ENCODE data around the gene STPG4.
"Not testable (repeated sequence)": the region's sequence is repeated elsewhere in the genome, so short reads cannot be mapped to it uniquely, and the experiment has no call there.

The STPG4 gene

DNA sequence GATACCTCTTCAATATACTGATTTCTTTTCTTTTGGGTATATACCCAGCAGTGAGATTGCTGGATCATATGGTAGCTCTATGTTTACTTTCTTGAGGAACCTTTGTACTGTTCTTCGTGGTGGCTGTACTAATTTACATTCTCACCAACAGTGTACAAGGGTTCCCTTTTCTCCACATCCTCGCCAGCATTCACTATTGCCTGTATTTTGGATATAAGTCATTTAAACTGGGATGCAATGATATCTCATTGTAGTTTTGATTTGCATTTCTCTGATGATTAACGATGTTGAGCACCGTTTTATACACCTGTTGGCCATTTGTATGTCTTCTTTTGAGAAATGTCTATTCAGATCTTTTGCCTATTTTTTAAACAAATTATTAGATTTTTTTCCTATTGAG lies 30.4 kb downstream of the STPG4 start:
- DNase-seq = not testable (repeated sequence)

DNA sequence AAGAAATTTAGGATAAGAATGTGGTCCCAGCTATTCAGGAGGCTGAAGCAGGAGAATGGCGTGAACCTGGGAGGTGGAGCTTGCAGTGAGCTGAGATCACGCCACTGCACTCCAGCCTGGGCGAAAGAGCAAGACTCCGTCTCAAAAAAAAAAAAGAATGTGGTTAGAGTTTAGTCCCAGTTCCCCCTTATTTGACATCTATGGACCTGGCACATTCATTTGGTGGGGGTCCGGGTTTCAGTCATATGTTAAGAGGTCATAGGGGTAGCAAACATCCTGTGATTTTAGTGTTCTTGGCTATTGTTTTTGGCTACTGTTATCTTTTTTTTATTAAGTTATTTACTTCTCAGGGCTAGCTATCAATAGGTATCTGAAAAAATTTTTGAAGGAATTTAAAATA lies 34.7 kb downstream of the STPG4 start:
- DNase-seq = not testable (repeated sequence)

GRCh38 chr2:47119001-47119400 lies 36.1 kb downstream of the STPG4 start:
- DNase-seq = no peak

DNA sequence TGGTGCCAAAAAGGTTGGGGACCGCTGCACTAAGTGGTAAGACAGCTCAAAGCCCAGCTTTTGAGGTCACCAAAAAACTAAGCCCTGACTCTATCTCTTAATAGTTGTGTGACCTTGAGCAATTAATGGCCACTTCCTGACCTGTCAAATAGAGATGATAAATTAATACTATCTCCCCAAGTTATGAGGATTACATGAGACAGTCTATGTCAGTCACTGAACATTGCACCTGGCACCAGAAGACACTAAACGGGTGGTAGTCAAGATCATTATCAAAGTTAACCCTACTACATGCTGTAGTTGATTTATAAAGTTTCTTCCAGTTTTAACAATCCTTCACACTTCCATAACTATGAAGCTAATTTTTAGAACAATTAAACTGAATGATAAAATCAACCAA lies 36.5 kb downstream of the STPG4 start:
- DNase-seq = no peak

- DNase-seq = no peak
Measured at GRCh38 chr2:47112665-47113435, 42.3 kb downstream of the STPG4 start.

- DNase-seq = no peak
Measured at GRCh38 chr2:47109680-47110079, 45.4 kb downstream of the STPG4 start.

GRCh38 chr2:47109007-47109375 lies 46.1 kb downstream of the STPG4 start:
- DNase-seq = no peak

DNA sequence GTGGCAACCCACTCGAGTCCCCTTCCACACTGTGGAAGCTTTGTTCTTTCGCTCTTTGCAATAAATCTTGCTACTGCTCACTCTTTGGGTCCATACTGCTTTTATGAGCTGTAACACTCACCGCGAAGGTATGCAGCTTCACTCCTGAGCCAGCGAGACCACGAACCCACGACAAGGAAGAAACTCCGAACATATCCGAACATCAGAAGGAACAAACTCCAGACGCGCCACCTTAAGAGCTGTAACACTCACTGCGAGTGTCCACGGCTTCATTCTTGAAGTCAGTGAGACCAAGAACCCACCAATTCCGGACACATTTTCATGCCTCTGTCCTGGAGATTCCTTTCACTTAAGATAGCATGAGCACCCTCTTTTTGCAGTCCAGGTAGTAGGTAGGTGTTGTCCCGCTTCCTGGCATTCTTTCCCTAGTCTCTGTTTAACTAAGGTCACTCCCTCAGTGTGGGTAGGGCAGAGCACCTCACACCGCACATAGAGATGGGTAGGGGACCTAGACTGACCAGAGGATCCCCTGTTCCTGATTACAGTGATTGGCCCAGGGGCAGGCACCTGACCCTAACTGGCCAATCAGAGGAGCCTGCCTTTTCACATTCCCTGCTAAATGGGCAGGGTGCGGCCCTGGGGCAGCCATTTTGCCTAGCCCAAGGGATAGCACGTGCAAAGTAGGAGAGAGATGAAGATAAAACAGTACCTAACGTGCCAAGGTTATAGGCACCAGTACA lies 46.7 kb downstream of the STPG4 start:
- DNase-seq = not testable (repeated sequence)

- not testable (repeated sequence) for DNase-seq
Measured at GRCh38 chr2:47107201-47107600, 47.9 kb downstream of the STPG4 start.

DNA sequence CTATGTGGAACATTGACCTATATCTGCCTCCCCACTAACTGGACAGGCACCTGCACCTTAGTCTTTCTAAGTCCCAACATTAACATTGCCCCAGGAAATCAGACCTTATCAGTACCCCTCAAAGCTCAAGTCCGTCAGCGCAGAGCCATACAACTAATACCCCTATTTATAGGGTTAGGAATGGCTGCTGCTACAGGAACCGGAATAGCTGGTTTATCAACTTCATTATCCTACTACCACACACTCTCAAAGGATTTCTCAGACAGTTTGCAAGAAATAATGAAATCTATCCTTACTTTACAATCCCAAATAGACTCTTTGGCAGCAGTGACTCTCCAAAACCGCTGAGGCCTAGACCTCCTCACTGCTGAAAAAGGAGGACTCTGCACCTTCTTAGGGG lies 48.9 kb downstream of the STPG4 start:
- not testable (repeated sequence) for DNase-seq

DNA sequence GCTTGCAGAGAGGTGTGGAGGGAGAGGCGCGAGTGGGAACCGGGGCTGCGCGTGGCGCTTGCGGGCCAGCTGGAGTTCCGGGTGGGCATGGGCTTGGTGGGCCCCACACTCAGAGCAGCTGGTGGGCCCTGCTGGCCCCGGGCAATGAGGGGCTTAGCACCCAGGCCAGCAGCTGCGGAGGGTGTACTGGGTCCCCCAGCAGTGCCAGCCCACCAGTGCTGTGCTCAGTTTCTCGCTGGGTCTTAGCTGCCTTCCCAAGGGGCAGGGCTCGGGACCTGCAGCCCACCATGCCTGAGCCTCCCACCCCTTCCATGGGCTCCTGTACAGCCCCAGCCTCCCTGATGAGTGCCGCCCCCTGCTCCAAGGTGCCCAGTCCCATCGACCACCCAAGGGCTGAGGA lies 55.4 kb downstream of the STPG4 start:
- not testable (repeated sequence) for DNase-seq

GRCh38 chr2:47098953-47099352 lies 56.2 kb downstream of the STPG4 start:
- DNase-seq = no peak

- no peak for DNase-seq
Measured at GRCh38 chr2:47097563-47097962, 57.5 kb downstream of the STPG4 start.

- DNase-seq = no peak
Measured at GRCh38 chr2:47096451-47096850, 58.7 kb downstream of the STPG4 start.

- DNase-seq = no peak
Measured at GRCh38 chr2:47095349-47096020, 59.6 kb downstream of the STPG4 start.

- DNase-seq = no peak
Measured at GRCh38 chr2:47094511-47095142, 60.5 kb downstream of the STPG4 start.

DNA sequence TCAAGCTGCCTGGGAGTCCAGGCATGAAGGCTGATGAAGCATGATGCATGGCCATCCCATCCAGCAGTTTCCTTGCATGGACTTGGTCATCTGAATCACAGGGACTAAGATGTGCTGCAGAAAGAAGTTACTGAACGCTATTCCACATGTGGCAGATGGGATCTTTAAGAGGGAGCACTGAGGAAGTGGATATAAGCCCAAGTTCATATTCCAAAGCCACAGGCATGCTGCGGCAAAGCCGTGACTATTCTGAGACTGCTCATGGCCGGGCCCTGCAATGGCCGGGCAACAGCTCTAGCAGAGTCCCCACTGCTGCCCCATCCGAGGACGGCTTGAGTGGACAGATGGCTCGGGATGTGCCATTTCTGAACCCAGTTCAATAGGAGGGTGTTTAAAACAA lies 61.5 kb downstream of the STPG4 start:
- DNase-seq = no peak

- DNase-seq = no peak
Measured at GRCh38 chr2:47092465-47092864, 62.6 kb downstream of the STPG4 start.

GRCh38 chr2:47091118-47091517 lies 64.0 kb downstream of the STPG4 start:
- no peak for DNase-seq

DNA sequence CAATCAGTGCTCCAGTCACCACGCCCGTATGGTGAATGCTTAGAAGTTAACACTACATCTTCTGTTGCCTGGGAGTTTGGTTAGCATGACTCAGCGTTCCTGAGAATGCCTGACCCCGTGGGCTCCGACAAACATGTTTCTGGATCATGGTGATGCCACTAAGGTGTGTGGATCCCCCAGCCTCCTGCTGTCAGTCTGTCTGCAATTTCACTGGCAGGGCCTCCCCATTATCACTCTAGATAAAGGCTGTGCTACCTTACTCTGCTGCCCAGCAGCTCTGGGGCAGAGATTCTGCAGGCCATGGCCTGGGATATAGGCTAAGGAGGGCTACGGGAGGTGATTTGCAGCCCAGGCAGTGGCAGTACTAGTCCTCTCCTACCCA lies 66.0 kb downstream of the STPG4 start:
- no peak for DNase-seq

DNA sequence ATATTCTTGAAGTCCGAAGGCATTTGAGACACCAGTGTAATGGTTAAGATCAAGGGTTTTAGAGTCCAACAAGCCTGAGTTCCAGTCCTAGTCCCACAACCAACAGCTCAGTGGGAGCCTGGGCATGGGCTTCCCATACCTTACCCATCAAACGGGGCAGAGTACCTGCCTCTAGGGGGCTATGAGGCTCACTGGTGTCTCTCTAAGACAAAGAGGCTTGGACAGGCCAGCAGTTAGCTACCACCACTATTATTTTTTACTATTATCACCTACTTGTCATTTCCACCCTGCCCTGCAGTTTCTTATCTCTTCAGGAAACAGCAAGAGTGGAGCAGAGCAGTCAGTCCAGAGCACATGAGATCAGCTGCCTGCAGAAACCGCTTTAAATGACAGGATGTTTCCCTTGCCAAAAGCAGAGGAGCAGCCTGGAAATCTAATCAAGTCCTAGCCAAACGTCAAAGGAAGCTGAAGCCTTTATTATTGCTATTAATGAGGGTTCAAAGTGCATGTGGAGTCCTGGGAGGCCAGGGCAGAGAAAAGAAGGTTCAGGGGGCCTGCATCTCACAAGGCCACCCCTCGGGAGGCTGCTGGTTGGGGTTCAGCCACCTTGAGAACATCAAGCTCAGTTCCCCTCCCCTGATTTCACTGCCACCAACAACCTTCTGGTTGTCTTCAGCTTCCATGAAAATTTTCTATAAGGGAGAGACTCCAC lies 66.6 kb downstream of the STPG4 start:
- no peak for DNase-seq

DNA sequence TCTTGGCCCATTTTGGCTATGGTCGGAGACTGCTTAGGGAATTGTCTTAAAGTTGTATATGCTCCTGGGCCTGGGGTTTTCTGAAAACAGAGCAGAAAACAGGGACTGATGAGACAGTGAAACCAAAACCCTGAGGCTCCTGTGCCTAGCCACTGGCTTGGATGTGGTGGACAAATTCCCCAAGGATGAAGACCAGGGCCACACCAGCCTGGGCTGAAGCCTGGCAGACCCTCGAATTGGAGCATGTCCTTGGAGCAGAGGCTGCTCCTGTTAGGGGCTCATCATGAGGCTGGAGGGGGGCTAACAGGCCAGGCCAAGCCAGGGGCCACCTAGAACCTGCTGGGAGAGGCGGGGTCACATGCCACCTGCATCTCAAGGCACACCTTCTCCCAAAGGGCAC lies 68.1 kb downstream of the STPG4 start:
- no peak for DNase-seq

DNA sequence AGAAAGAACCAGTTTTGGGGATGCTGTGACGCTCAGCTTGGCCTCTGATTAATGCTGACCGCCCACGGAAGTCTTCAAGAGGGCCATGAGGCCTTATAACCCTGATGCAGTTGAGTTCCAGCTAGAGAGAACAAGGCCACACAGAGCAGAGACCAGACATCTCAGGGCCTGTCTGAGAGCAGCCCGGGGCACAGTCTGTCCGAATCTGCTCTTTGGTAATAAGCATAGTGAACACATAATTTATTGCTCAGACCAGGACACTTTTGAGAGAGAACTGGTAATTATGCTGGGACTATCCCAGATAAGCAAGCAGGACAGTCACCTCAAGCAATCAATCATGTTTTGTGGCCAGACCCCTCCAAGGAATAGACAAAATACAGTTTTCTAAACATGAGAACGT lies 68.5 kb downstream of the STPG4 start:
- no peak for DNase-seq

All from NCI-H510A (cell line).